Liver (tissue), 9 donors: ENCODE data around the gene SMOC2. TPM values are rescaled to one million over a fixed set of nuclear protein-coding genes. Genes with fewer than 3 reads are reported as not detected.

Experiments used
- DNase-seq: peaks from one replicate; pipeline ENCODE4 v3.0.0-alpha.2; 2017; ENCODE audit warnings: low spot score
- H3K27ac ChIP-seq, 2 donors: one replicate each; pipeline ENCODE4 v1.7.0; 2013; ENCODE audit warnings: inconsistent platforms in 2 of 2, low read length in 2 of 2, control low read depth in 1 of 2, low read depth in 1 of 2, mild to moderate bottlenecking in 1 of 2
- H3K27me3 ChIP-seq, 4 donors: one replicate each; pipeline versions ENCODE4 v1.6.1 to v1.7.0; 2013; ENCODE audit warnings: low read length in 3 of 4, inconsistent platforms in 1 of 4, mild to moderate bottlenecking in 1 of 4, moderate library complexity in 1 of 4; ENCODE audit not compliant: control insufficient read depth in 4 of 4, insufficient read depth in 4 of 4
- H3K36me3 ChIP-seq, 4 donors: one replicate each; pipeline versions ENCODE4 v1.6.1 to v1.7.0; 2013; ENCODE audit warnings: low read length in 3 of 4, mild to moderate bottlenecking in 3 of 4, low read depth in 1 of 4, moderate library complexity in 1 of 4; ENCODE audit not compliant: control insufficient read depth in 4 of 4, insufficient read depth in 3 of 4
- H3K4me1 ChIP-seq, 4 donors: one replicate each; pipeline versions ENCODE4 v1.6.1 to v1.7.0; 2013; ENCODE audit warnings: low read length in 3 of 4, mild to moderate bottlenecking in 3 of 4, moderate library complexity in 1 of 4; ENCODE audit not compliant: control insufficient read depth in 4 of 4, insufficient read depth in 4 of 4
- H3K4me3 ChIP-seq, 3 donors: one replicate each; pipeline versions ENCODE4 v1.6.1 to v1.7.0; 2013; ENCODE audit warnings: low read length in 3 of 3, control low read depth in 1 of 3, low read depth in 1 of 3, mild to moderate bottlenecking in 1 of 3
- H3K9ac ChIP-seq, 2 donors: one replicate each; pipeline ENCODE4 v1.7.0; 2013; ENCODE audit warnings: low read length in 2 of 2, mild to moderate bottlenecking in 2 of 2, moderate library complexity in 2 of 2, control low read depth in 1 of 2, low read depth in 1 of 2
- H3K9me3 ChIP-seq, 4 donors: one replicate each; pipeline versions ENCODE4 v1.6.1 to v1.7.0; 2013; ENCODE audit warnings: low read length in 3 of 4; ENCODE audit not compliant: control insufficient read depth in 4 of 4
- FOXA1 ChIP-seq: IDR thresholded peaks from 2 replicates; pipeline ENCODE4 v1.6.1; 2016; ENCODE audit warnings: antibody characterized with exemption
- GABPA ChIP-seq, 2 donors: IDR thresholded peaks in 1 of 2; conservative IDR thresholded peaks in 1 of 2; 2 replicates each; pipeline ENCODE4 v1.6.1; 2016; ENCODE audit warnings: antibody characterized with exemption in 2 of 2, mild to moderate bottlenecking in 1 of 2, moderate library complexity in 1 of 2
- HNF4A ChIP-seq, 2 donors: conservative IDR thresholded peaks; 2 replicates each; pipeline ENCODE4 v1.6.1; 2016; ENCODE audit warnings: antibody characterized with exemption in 2 of 2, mild to moderate bottlenecking in 2 of 2
- HNF4G ChIP-seq: IDR thresholded peaks from 2 replicates; pipeline ENCODE4 v1.6.1; 2016; ENCODE audit warnings: antibody characterized with exemption
- JUND ChIP-seq, 2 donors: IDR thresholded peaks; 2 replicates each; pipeline ENCODE4 v1.6.1; 2016; ENCODE audit warnings: antibody characterized with exemption in 2 of 2
- MAX ChIP-seq: IDR thresholded peaks from 2 replicates; pipeline ENCODE4 v1.6.1; 2016; ENCODE audit warnings: antibody characterized with exemption
- RAD21 ChIP-seq, 2 donors: IDR thresholded peaks; 2 replicates each; pipeline ENCODE4 v1.6.1; 2016; ENCODE audit warnings: antibody characterized with exemption in 2 of 2, mild to moderate bottlenecking in 2 of 2
- RXRA ChIP-seq, 2 donors: IDR thresholded peaks; 2 replicates each; pipeline ENCODE4 v1.6.1; 2017 to 2018; ENCODE audit warnings: antibody characterized with exemption in 2 of 2, mild to moderate bottlenecking in 1 of 2
- SP1 ChIP-seq: IDR thresholded peaks from 2 replicates; pipeline ENCODE4 v1.6.1; 2018; ENCODE audit warnings: antibody characterized with exemption, mild to moderate bottlenecking
- TAF1 ChIP-seq: conservative IDR thresholded peaks from 2 replicates; pipeline ENCODE4 v1.6.1; 2016; ENCODE audit warnings: antibody characterized with exemption, mild to moderate bottlenecking
- YY1 ChIP-seq: IDR thresholded peaks from 2 replicates; pipeline ENCODE4 v1.6.1; 2016; ENCODE audit warnings: antibody characterized with exemption, mild to moderate bottlenecking
- WGBS: extraction: QIAGEN DNeasy Blood & Tissue Kit; methylation state at CpG from one replicate; pipeline ENCODE4 v1.1.7; 2013; 5-methylcytosine and 5-hydroxymethylcytosine counted together
- polyA plus RNA-seq, 2 donors: library from polyadenylated mRNA; stranded (reverse) in 1 of 2; unstranded in 1 of 2; fragments of 200-250 nt in 1 of 2; fragments of >200 nt in 1 of 2; fragmentation: Nextera tagmentation in 1 of 2; extraction: Ambion mirVana in 1 of 2; gene quantifications; one replicate each; pipeline versions ENCODE4 v1.2.1 to v1.2.3, GENCODE V29; 2013 to 2015
- total RNA-seq, 2 donors: library from RNA; depleted of rRNA; stranded (reverse); fragments of >200 nt; gene quantifications; one replicate each; pipeline ENCODE4 v1.2.3, GENCODE V29; 2014
- TF ChIP-seq, protein P1 (sequence below): IDR thresholded peaks from 2 replicates; pipeline ENCODE4 v1.6.1; 2016; ENCODE audit warnings: antibody characterized with exemption
- TF ChIP-seq, protein P2 (sequence below): IDR thresholded peaks from 2 replicates; pipeline ENCODE4 v1.6.1; 2016; ENCODE audit warnings: antibody characterized with exemption
- TF ChIP-seq, protein P3 (sequence below): fragments of 150-350 bp; IDR thresholded peaks from 2 replicates; pipeline ENCODE4 v1.5.1; 2017; ENCODE audit warnings: improper control_type of control experiment, low read depth, low read length; ENCODE audit not compliant: missing input control
- TF ChIP-seq, protein P4 (sequence below): IDR thresholded peaks from 2 replicates; pipeline ENCODE4 v1.6.1; 2016; ENCODE audit warnings: antibody characterized with exemption, mild to moderate bottlenecking
- donor health status: healthy.
- donor health status: healthy.
- donor health status: healthy.
- donor health status: healthy.
- donor health status: healthy.

The SMOC2 gene
- total and polyA plus RNA-seq, 4 donors: 0.23 to 1.9 (median 1.1) TPM

- TF ChIP-seq, protein P1, sequence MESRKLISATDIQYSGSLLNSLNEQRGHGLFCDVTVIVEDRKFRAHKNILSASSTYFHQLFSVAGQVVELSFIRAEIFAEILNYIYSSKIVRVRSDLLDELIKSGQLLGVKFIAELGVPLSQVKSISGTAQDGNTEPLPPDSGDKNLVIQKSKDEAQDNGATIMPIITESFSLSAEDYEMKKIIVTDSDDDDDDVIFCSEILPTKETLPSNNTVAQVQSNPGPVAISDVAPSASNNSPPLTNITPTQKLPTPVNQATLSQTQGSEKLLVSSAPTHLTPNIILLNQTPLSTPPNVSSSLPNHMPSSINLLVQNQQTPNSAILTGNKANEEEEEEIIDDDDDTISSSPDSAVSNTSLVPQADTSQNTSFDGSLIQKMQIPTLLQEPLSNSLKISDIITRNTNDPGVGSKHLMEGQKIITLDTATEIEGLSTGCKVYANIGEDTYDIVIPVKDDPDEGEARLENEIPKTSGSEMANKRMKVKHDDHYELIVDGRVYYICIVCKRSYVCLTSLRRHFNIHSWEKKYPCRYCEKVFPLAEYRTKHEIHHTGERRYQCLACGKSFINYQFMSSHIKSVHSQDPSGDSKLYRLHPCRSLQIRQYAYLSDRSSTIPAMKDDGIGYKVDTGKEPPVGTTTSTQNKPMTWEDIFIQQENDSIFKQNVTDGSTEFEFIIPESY: no peak
- TF ChIP-seq FOXA1 (no peak), YY1 (no peak)
Observed at GRCh38 chr6:168600381-168600780, 159.4 kb downstream of the SMOC2 start (continued).

GRCh38 chr6:168601111-168601510 is 160.1 kb downstream of the SMOC2 start:
- no peaks in the 10 kb centered on the region for H3K27me3 ChIP-seq
- no peaks in the 10 kb centered on the region for H3K36me3 ChIP-seq
- H3K9ac ChIP-seq: no peak overlapping the region
- no peak overlapping the region for H3K4me3 ChIP-seq
- H3K9me3 ChIP-seq: peaks cover 0 to 3% (median 1%) of the 10 kb centered on the region in 4 donors
- WGBS: 89% methylated on average over 17 of the region's 17 CpGs
- no peak overlapping the region for H3K27ac ChIP-seq
- no peak for DNase-seq
- no peaks in the 10 kb centered on the region for H3K4me1 ChIP-seq
- TF ChIP-seq FOXA1: no peak
- no peak for TF ChIP-seq TAF1
- no peak for TF ChIP-seq RXRA (IDR thresholded peaks at IDR 0.05)
- TF ChIP-seq, protein P2, sequence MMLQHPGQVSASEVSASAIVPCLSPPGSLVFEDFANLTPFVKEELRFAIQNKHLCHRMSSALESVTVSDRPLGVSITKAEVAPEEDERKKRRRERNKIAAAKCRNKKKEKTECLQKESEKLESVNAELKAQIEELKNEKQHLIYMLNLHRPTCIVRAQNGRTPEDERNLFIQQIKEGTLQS: no peak
- TF ChIP-seq JUND (IDR thresholded peaks at IDR 0.05): no peak
- TF ChIP-seq GABPA (IDR thresholded peaks at IDR 0.05 in 1 of 2, conservative IDR thresholded peaks at IDR 0.05 in 1 of 2): no peak
- TF ChIP-seq MAX: no peak
- TF ChIP-seq, protein P3, sequence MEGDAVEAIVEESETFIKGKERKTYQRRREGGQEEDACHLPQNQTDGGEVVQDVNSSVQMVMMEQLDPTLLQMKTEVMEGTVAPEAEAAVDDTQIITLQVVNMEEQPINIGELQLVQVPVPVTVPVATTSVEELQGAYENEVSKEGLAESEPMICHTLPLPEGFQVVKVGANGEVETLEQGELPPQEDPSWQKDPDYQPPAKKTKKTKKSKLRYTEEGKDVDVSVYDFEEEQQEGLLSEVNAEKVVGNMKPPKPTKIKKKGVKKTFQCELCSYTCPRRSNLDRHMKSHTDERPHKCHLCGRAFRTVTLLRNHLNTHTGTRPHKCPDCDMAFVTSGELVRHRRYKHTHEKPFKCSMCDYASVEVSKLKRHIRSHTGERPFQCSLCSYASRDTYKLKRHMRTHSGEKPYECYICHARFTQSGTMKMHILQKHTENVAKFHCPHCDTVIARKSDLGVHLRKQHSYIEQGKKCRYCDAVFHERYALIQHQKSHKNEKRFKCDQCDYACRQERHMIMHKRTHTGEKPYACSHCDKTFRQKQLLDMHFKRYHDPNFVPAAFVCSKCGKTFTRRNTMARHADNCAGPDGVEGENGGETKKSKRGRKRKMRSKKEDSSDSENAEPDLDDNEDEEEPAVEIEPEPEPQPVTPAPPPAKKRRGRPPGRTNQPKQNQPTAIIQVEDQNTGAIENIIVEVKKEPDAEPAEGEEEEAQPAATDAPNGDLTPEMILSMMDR: no peak
- no peak for TF ChIP-seq HNF4A (conservative IDR thresholded peaks at IDR 0.05)
- TF ChIP-seq, protein P4, sequence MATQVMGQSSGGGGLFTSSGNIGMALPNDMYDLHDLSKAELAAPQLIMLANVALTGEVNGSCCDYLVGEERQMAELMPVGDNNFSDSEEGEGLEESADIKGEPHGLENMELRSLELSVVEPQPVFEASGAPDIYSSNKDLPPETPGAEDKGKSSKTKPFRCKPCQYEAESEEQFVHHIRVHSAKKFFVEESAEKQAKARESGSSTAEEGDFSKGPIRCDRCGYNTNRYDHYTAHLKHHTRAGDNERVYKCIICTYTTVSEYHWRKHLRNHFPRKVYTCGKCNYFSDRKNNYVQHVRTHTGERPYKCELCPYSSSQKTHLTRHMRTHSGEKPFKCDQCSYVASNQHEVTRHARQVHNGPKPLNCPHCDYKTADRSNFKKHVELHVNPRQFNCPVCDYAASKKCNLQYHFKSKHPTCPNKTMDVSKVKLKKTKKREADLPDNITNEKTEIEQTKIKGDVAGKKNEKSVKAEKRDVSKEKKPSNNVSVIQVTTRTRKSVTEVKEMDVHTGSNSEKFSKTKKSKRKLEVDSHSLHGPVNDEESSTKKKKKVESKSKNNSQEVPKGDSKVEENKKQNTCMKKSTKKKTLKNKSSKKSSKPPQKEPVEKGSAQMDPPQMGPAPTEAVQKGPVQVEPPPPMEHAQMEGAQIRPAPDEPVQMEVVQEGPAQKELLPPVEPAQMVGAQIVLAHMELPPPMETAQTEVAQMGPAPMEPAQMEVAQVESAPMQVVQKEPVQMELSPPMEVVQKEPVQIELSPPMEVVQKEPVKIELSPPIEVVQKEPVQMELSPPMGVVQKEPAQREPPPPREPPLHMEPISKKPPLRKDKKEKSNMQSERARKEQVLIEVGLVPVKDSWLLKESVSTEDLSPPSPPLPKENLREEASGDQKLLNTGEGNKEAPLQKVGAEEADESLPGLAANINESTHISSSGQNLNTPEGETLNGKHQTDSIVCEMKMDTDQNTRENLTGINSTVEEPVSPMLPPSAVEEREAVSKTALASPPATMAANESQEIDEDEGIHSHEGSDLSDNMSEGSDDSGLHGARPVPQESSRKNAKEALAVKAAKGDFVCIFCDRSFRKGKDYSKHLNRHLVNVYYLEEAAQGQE: no peak
- TF ChIP-seq YY1: no peak

DNA sequence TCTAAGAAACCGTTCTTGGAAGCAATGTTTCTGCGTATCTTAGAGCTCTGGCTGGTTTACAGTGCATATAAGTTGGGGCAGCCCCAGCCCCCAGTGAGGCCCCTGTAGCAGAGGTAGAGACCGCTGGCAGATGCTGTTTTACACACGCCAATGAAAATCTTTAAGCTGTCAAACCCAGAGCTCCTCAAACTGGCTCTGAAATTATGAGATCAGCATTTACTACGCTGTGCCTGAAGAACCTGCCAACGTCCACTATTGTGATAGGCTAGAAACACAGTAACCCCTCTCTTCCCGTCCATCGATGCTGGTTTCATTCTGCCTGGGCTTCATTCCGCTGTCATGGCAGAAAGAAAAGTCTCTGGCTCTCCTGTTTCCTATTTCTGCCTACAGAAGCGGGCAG is 160.6 kb downstream of the SMOC2 start:
- WGBS: 83% methylated on average over 10 of the region's 10 CpGs
- no peak for DNase-seq
- Histone ChIP-seq H3K36me3 (no peaks in the 10 kb centered on the region), H3K4me1 (no peaks in the 10 kb centered on the region), H3K4me3 (no peak overlapping the region), H3K27me3 (no peaks in the 10 kb centered on the region), H3K27ac (no peak overlapping the region), H3K9me3 (peaks cover 0 to 3% (median 1%) of the 10 kb centered on the region in 4 donors), H3K9ac (no peak overlapping the region)
- no peak for TF ChIP-seq RAD21 (IDR thresholded peaks at IDR 0.05)
- TF ChIP-seq SP1: no peak
- TF ChIP-seq GABPA (IDR thresholded peaks at IDR 0.05 in 1 of 2, conservative IDR thresholded peaks at IDR 0.05 in 1 of 2): no peak
- TF ChIP-seq, protein P1: no peak
- TF ChIP-seq, protein P4: no peak
- no peak for TF ChIP-seq HNF4G
- no peak for TF ChIP-seq MAX
